Tibial artery (tissue), 4 donors: ENCODE results near the gene PABPN1L.
A peak's percentile ranks its signal among the peaks of the same experiment; 100 is the strongest.

Experiments
- DNase-seq, 2 donors: peaks; one replicate each; pipeline ENCODE4 v3.0.0-alpha.2; 2019
- H3K27ac ChIP-seq, 2 donors: fragments of 200-600 bp; sonication (generic) in 1 of 2; 1 replicate in 1 of 2; 2 replicates in 1 of 2; pipeline ENCODE4 v1.5.1; 2018 to 2019; ENCODE audit warnings: mild to moderate bottlenecking in 1 of 2
- H3K27me3 ChIP-seq, 2 donors: fragments of 200-600 bp; sonication (generic) in 1 of 2; one replicate each; pipeline versions ENCODE4 v1.5.1 to v1.6.0; 2016 to 2019
- H3K36me3 ChIP-seq, 3 donors: fragments of 200-600 bp; sonication (generic) in 2 of 3; one replicate each; pipeline ENCODE4 v1.5.1; 2016 to 2019; ENCODE audit warnings: mild to moderate bottlenecking in 2 of 3
- H3K4me1 ChIP-seq, 4 donors: fragments of 200-600 bp; sonication (generic) in 2 of 4; 1 replicate in 3 of 4; 2 replicates in 1 of 4; pipeline ENCODE4 v1.5.1; 2016 to 2019
- H3K4me3 ChIP-seq, 2 donors: fragments of 200-600 bp; sonication (generic) in 1 of 2; 1 replicate in 1 of 2; 2 replicates in 1 of 2; pipeline ENCODE4 v1.5.1; 2018 to 2019; ENCODE audit warnings: mild to moderate bottlenecking in 2 of 2
- H3K9me3 ChIP-seq, 3 donors: fragments of 200-600 bp; sonication (generic) in 1 of 3; one replicate each; pipeline ENCODE4 v1.5.1; 2016 to 2019
- CTCF ChIP-seq, 2 experiments: fragments of 200-600 bp in 1 of 2; fragments of 450-650 bp in 1 of 2; IDR thresholded peaks; one replicate each; pipeline ENCODE4 v1.5.1; 2017 to 2019; ENCODE audit warnings: antibody characterized with exemption in 2 of 2, mild to moderate bottlenecking in 1 of 2, moderate library complexity in 1 of 2
- intact Hi-C: fragments of 100-400 bp; cut with DNase I; formaldehyde crosslinking; loops from one replicate; pipeline ENCODE4 v1.15.0; 2023; ENCODE audit warnings: low total_unique reads

The PABPN1L gene

GRCh38 chr16:88856828-88857727 lies 9.4 kb downstream of the PABPN1L start, which contains the start of the genes GALNS and TRAPPC2L:
TSS of gene GALNS (minus strand) at chr16:88856947. CDS start at chr16:88856877, 70 bp downstream.
TSS of gene TRAPPC2L (plus strand) at chr16:88857127. CDS start at chr16:88857151, 24 bp downstream.
- intact Hi-C loops: no loop called here
- H3K27ac ChIP-seq: peak within 1 kb of the TSS; percentile 80 to 84

GRCh38 chr16:88856122-88856827 lies 10.2 kb downstream of the PABPN1L start:
- intact Hi-C loops: no loop called here
- DNase-seq: no peak

More at GRCh38 chr16:88856828-88857727, 9.4 kb downstream of the PABPN1L start, which contains the start of the genes GALNS and TRAPPC2L:
- DNase-seq: peak; percentile 99
- Histone ChIP-seq H3K4me3 (peak within 1 kb of the TSS; percentile 84 to 97), H3K4me1 (peaks cover 0 to 33% (median 17%) of the 10 kb centered on the region in 4 donors), H3K27me3 (no peaks in the 10 kb centered on the region), H3K36me3 (peaks cover 24 to 39% (median 30%) of the 10 kb centered on the region in 3 donors), H3K9me3 (no peaks in the 10 kb centered on the region)
- peak in 1 of 2 experiments; percentile 11 for TF ChIP-seq CTCF (IDR thresholded peaks at IDR 0.05)

GRCh38 chr16:88855736-88856121 lies 10.7 kb downstream of the PABPN1L start:
- Histone ChIP-seq H3K4me1 (peaks cover 0 to 33% (median 17%) of the 10 kb centered on the region in 4 donors), H3K4me3 (peak overlapping the region; percentile 84 to 97), H3K27ac (peak overlapping the region in 1 of 2 donors; percentile 84), H3K27me3 (no peaks in the 10 kb centered on the region), H3K9me3 (no peaks in the 10 kb centered on the region), H3K36me3 (peaks cover 11 to 37% (median 18%) of the 10 kb centered on the region in 3 donors)
- intact Hi-C loops: loop anchor here (1.0 kb wide), 1 partner anchor 42 kb away; no protein-coding TSS in a partner anchor
- TF ChIP-seq CTCF (IDR thresholded peaks at IDR 0.05): no peak
- no peak for DNase-seq

More at GRCh38 chr16:88856122-88856827, 10.2 kb downstream of the PABPN1L start:
- Histone ChIP-seq H3K36me3 (peaks cover 16 to 37% (median 21%) of the 10 kb centered on the region in 3 donors), H3K4me3 (peak overlapping the region; percentile 84 to 97), H3K27me3 (no peaks in the 10 kb centered on the region), H3K9me3 (no peaks in the 10 kb centered on the region), H3K4me1 (peaks cover 0 to 33% (median 17%) of the 10 kb centered on the region in 4 donors), H3K27ac (peak overlapping the region; percentile 80 to 84)
- TF ChIP-seq CTCF (IDR thresholded peaks at IDR 0.05): no peak

GRCh38 chr16:88855176-88855575 lies 11.3 kb downstream of the PABPN1L start:
- intact Hi-C loops: loop anchor here (1.0 kb wide), 1 partner anchor 42 kb away; no protein-coding TSS in a partner anchor
- H3K27ac ChIP-seq: no peak overlapping the region
- H3K4me1 ChIP-seq: peaks cover 0 to 33% (median 17%) of the 10 kb centered on the region in 4 donors
- no peak for TF ChIP-seq CTCF (IDR thresholded peaks at IDR 0.05)
- no peak overlapping the region for H3K4me3 ChIP-seq
- no peaks in the 10 kb centered on the region for H3K9me3 ChIP-seq
- no peaks in the 10 kb centered on the region for H3K27me3 ChIP-seq
- DNase-seq: no peak
- peaks cover 5 to 36% (median 18%) of the 10 kb centered on the region in 3 donors for H3K36me3 ChIP-seq
